Measurements from ENCODE around the gene NBPF11.
"Not testable (repeated sequence)": the region's sequence is repeated elsewhere in the genome, so short reads cannot be mapped to it uniquely, and the experiment has no call there.

DNA sequence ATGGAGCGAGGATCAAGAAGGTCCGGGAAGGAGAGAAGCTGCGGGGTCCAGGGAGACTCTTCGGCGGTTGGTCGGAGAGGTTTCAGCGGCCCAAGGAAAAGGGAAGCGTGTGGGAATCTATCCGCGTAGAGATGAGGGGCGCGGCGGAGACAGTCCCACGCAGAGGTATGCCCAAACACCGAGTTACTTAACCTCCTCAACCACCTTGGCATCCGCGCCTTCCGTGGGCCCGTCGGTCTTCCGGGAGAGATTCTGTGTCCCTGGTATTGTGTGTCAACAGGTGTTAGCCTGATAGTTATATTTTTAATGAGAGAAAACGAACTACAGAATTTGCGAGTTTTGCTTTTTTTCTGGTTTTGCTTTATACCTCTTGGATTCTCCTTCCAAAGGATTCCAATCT lies 5.7 kb upstream of the NBPF11 start:
- not testable (repeated sequence) for TF ChIP-seq HDGF (IDR thresholded peaks at IDR 0.05; ENCODE audit: borderline replicate concordance); NFRKB (IDR thresholded peaks at IDR 0.05); SP1 (IDR thresholded peaks at IDR 0.05); FOXA1 (IDR thresholded peaks at IDR 0.05); SUZ12 (IDR thresholded peaks at IDR 0.05); FOXK2 (IDR thresholded peaks at IDR 0.05); ARNT (IDR thresholded peaks at IDR 0.05)

Measured in HEK293T (cell line).